Sigmoid colon (tissue), 3 donors: ENCODE measurements around the gene FAM13C.

Experiments
- CTCF ChIP-seq, 4 experiments: fragments of 450-650 bp in 3 of 4; fragments of 200-600 bp in 1 of 4; IDR thresholded peaks; one replicate each; pipeline ENCODE4 v1.5.1; 2016 to 2019; ENCODE audit warnings: antibody characterized with exemption in 4 of 4, mild to moderate bottlenecking in 3 of 4, moderate library complexity in 2 of 4
- POLR2A ChIP-seq, 2 donors: fragments of 450-650 bp; IDR thresholded peaks; one replicate each; pipeline ENCODE4 v1.6.1; 2016; ENCODE audit warnings: antibody characterized with exemption in 2 of 2, mild to moderate bottlenecking in 2 of 2, moderate library complexity in 2 of 2

- TF ChIP-seq CTCF (IDR thresholded peaks at IDR 0.05) (no peak), POLR2A (IDR thresholded peaks at IDR 0.05) (no peak)
Observed at GRCh38 chr10:59242991-59243390, 119.4 kb downstream of the FAM13C start.
